Stomach (tissue), 9 donors: Measurements from ENCODE around the gene KDM2A. TPM values are rescaled to one million over a fixed set of nuclear protein-coding genes. Genes with fewer than 3 reads are reported as not detected.

Experiments used
- DNase-seq, 2 donors: peaks; one replicate each; pipeline versions ENCODE4 v3.0.0 to v3.0.0-alpha.2; 2013 to 2019
- H3K27ac ChIP-seq, 5 donors: fragments of 200-600 bp in 4 of 5; sonication (generic) in 4 of 5; one replicate each; pipeline ENCODE4 v1.5.1; 2013 to 2019; ENCODE audit warnings: mild to moderate bottlenecking in 1 of 5, moderate library complexity in 1 of 5
- H3K27me3 ChIP-seq, 3 donors: fragments of 200-600 bp; sonication (generic); one replicate each; pipeline ENCODE4 v1.5.1; 2017 to 2019; ENCODE audit warnings: mixed run types in 1 of 3
- H3K36me3 ChIP-seq, 4 donors: fragments of 200-600 bp; sonication (generic); 1 replicate in 3 of 4; 2 replicates in 1 of 4; pipeline ENCODE4 v1.5.1; 2016 to 2019
- H3K4me1 ChIP-seq, 4 donors: fragments of 200-600 bp; sonication (generic); one replicate each; pipeline ENCODE4 v1.5.1; 2016 to 2019
- H3K4me3 ChIP-seq, 4 donors: fragments of 200-600 bp; sonication (generic) in 3 of 4; one replicate each; pipeline ENCODE4 v1.5.1; 2016 to 2019; ENCODE audit warnings: mild to moderate bottlenecking in 1 of 4
- H3K9me3 ChIP-seq, 4 donors: fragments of 200-600 bp; sonication (generic); one replicate each; pipeline ENCODE4 v1.5.1; 2016 to 2019
- CTCF ChIP-seq, 7 experiments: fragments of 450-650 bp in 4 of 7; fragments of 200-600 bp in 3 of 7; sonication (generic) in 3 of 7; IDR thresholded peaks; one replicate each; pipeline ENCODE4 v1.5.1; 2016 to 2019; ENCODE audit warnings: antibody characterized with exemption in 7 of 7, control low read depth in 2 of 7, mild to moderate bottlenecking in 1 of 7
- EP300 ChIP-seq: sonication (generic); formaldehyde crosslinking; IDR thresholded peaks from one replicate; pipeline ENCODE4 v1.6.1; 2017; ENCODE audit warnings: antibody characterized with exemption
- POLR2A ChIP-seq, 4 donors: fragments of 450-650 bp; IDR thresholded peaks; one replicate each; pipeline ENCODE4 v1.6.1; 2016; ENCODE audit warnings: antibody characterized with exemption in 4 of 4, control low read depth in 2 of 4, mild to moderate bottlenecking in 1 of 4, moderate library complexity in 1 of 4
- POLR2AphosphoS5 ChIP-seq, 3 donors: sonication (generic); formaldehyde crosslinking; IDR thresholded peaks; one replicate each; pipeline ENCODE4 v1.6.1; 2016; ENCODE audit warnings: antibody characterized with exemption in 3 of 3
- WGBS, 5 donors: extraction: QIAGEN DNeasy Blood & Tissue Kit in 3 of 5; methylation state at CpG; one replicate each; pipeline versions ENCODE4 v1.1.5 to v1.1.7; 2013 to 2018; 5-methylcytosine and 5-hydroxymethylcytosine counted together
- intact Hi-C: fragments of 100-400 bp; cut with DNase I; formaldehyde crosslinking; loops from one replicate; pipeline ENCODE4 v1.15.1; 2023; ENCODE audit warnings: low total_unique reads
- polyA plus RNA-seq, 3 donors: library from polyadenylated mRNA; stranded (reverse); fragments of 200-250 nt; gene quantifications; one replicate each; pipeline ENCODE4 v1.2.3, GENCODE V29; 2013
- total RNA-seq, 5 donors: library from RNA; depleted of rRNA; stranded (reverse); fragments of >200 nt; gene quantifications; one replicate each; pipeline versions ENCODE4 v1.1.0 to v1.2.3, GENCODE V29; 2014 to 2016
- donor health status: healthy with polysubstance abuse.
- donor health status: Bipolar disorder and iron deficiency.
- donor health status: healthy.

The KDM2A gene
- total and polyA plus RNA-seq, 8 donors = 15.4 to 125 (median 70.3) TPM

GRCh38 chr11:67250059-67251043, 131.3 kb downstream of the KDM2A start:
- intact Hi-C loops = loop anchor here (10.0 kb wide), 1 partner anchor 134 kb away; no protein-coding TSS in a partner anchor
- Histone ChIP-seq H3K27me3 (no peaks in the 10 kb centered on the region), H3K27ac (no peak overlapping the region), H3K9me3 (no peaks in the 10 kb centered on the region), H3K36me3 (peaks cover 97 to 100% (median 98%) of the 10 kb centered on the region in 4 donors), H3K4me3 (no peak overlapping the region), H3K4me1 (peaks cover 0 to 43% (median 13%) of the 10 kb centered on the region in 4 donors)
- 93 to 94% (median 93%) methylated on average over 37 of the region's 37 CpGs for WGBS, 5 donors
- no peak for TF ChIP-seq CTCF (IDR thresholded peaks at IDR 0.05)
- no peak for TF ChIP-seq EP300
- TF ChIP-seq POLR2AphosphoS5 (IDR thresholded peaks at IDR 0.05) = no peak
- TF ChIP-seq POLR2A (IDR thresholded peaks at IDR 0.05) = no peak
- DNase-seq = no peak

GRCh38 chr11:67251841-67252240, 132.8 kb downstream of the KDM2A start:
- H3K9me3 ChIP-seq = no peaks in the 10 kb centered on the region
- TF ChIP-seq POLR2AphosphoS5 (IDR thresholded peaks at IDR 0.05) = no peak
- TF ChIP-seq CTCF (IDR thresholded peaks at IDR 0.05) = no peak
- no peak for TF ChIP-seq POLR2A (IDR thresholded peaks at IDR 0.05)
- no peak for TF ChIP-seq EP300

GRCh38 chr11:67252831-67253239, 133.8 kb downstream of the KDM2A start:
- Histone ChIP-seq H3K9me3 (no peaks in the 10 kb centered on the region), H3K27me3 (no peaks in the 10 kb centered on the region), H3K4me3 (no peak overlapping the region), H3K27ac (peak overlapping the region in 3 of 5 donors; percentile 1 to 28 (median 6)), H3K4me1 (peaks cover 0 to 43% (median 13%) of the 10 kb centered on the region in 4 donors), H3K36me3 (peaks cover 90 to 96% (median 95%) of the 10 kb centered on the region in 4 donors)
- intact Hi-C loops = loop anchor here (10.0 kb wide), 1 partner anchor 132 kb away; no protein-coding TSS in a partner anchor
- DNase-seq = peak in 1 of 2 donors; percentile 81
- TF ChIP-seq CTCF (IDR thresholded peaks at IDR 0.05) = peak in 1 of 7 experiments; percentile 18
- TF ChIP-seq POLR2AphosphoS5 (IDR thresholded peaks at IDR 0.05) = no peak
- WGBS, 5 donors = 73 to 87% (median 79%) methylated on average over 3 to 4 of the region's 4 CpGs

More at GRCh38 chr11:67251841-67252240, 132.8 kb downstream of the KDM2A start:
- intact Hi-C loops = loop anchor here (10.0 kb wide), 1 partner anchor 133 kb away; no protein-coding TSS in a partner anchor
- DNase-seq = no peak
- Histone ChIP-seq H3K36me3 (peaks cover 96 to 100% (median 99%) of the 10 kb centered on the region in 4 donors), H3K27me3 (no peaks in the 10 kb centered on the region), H3K4me1 (peaks cover 0 to 43% (median 13%) of the 10 kb centered on the region in 4 donors), H3K4me3 (no peak overlapping the region), H3K27ac (no peak overlapping the region)
- WGBS, 5 donors = 80 to 88% (median 87%) methylated on average over 1 of the region's 1 CpG

GRCh38 chr11:67253872-67254624, 135.0 kb downstream of the KDM2A start:
- Histone ChIP-seq H3K27me3 (no peaks in the 10 kb centered on the region), H3K4me3 (no peak overlapping the region), H3K36me3 (peaks cover 79 to 84% (median 83%) of the 10 kb centered on the region in 4 donors), H3K9me3 (no peaks in the 10 kb centered on the region), H3K27ac (peak overlapping the region in 2 of 5 donors; percentile 20 to 28), H3K4me1 (peaks cover 0 to 34% (median 9%) of the 10 kb centered on the region in 4 donors)
- TF ChIP-seq POLR2AphosphoS5 (IDR thresholded peaks at IDR 0.05) (no peak), POLR2A (IDR thresholded peaks at IDR 0.05) (no peak), EP300 (no peak)
- intact Hi-C loops = loop anchor here (10.0 kb wide), 1 partner anchor 131 kb away; no protein-coding TSS in a partner anchor
- WGBS, 5 donors = 78 to 89% (median 87%) methylated on average over 14 of the region's 14 CpGs
- peak in 1 of 2 donors; percentile 89 for DNase-seq
